Ovary (tissue), 9 donors: ENCODE data around the gene CAMTA1. TPM values are rescaled to one million over a fixed set of nuclear protein-coding genes. Genes with fewer than 3 reads are reported as not detected.

Experiments used
- DNase-seq, 5 donors: peaks; one replicate each; pipeline ENCODE4 v3.0.0-alpha.2; 2019 to 2020
- H3K27ac ChIP-seq, 2 donors: fragments of 200-600 bp; one replicate each; pipeline versions ENCODE4 v1.5.1 to v1.8.0; 2019 to 2022
- H3K27me3 ChIP-seq: fragments of 200-600 bp; one replicate; pipeline ENCODE4 v1.8.0; 2022
- H3K36me3 ChIP-seq: fragments of 200-600 bp; sonication (generic); one replicate; pipeline ENCODE4 v1.5.1; 2019
- H3K4me1 ChIP-seq: one replicate; pipeline ENCODE4 v1.8.1; 2013; ENCODE audit warnings: mild to moderate bottlenecking, moderate library complexity; ENCODE audit not compliant: insufficient read depth
- H3K4me3 ChIP-seq: fragments of 200-600 bp; sonication (generic); one replicate; pipeline ENCODE4 v1.5.1; 2017
- H3K9me3 ChIP-seq, 2 donors: fragments of 200-600 bp in 1 of 2; sonication (generic) in 1 of 2; one replicate each; pipeline versions ENCODE4 v1.5.1 to v1.8.1; 2013 to 2019; ENCODE audit warnings: mild to moderate bottlenecking in 1 of 2, moderate library complexity in 1 of 2
- EP300 ChIP-seq: sonication (generic); formaldehyde crosslinking; IDR thresholded peaks from one replicate; pipeline ENCODE4 v1.6.1; 2017; ENCODE audit warnings: antibody characterized with exemption
- POLR2A ChIP-seq: fragments of 450-650 bp; IDR thresholded peaks from one replicate; pipeline ENCODE4 v1.6.1; 2017; ENCODE audit warnings: antibody characterized with exemption, mild to moderate bottlenecking, moderate library complexity
- WGBS, 3 donors: extraction: QIAGEN DNeasy Blood & Tissue Kit in 1 of 3; methylation state at CpG; one replicate each; pipeline versions ENCODE4 v1.1.5 to v1.1.7; 2013 to 2017; 5-methylcytosine and 5-hydroxymethylcytosine counted together
- intact Hi-C, 4 donors: fragments of 100-400 bp; cut with DNase I; formaldehyde crosslinking; loops; one replicate each; pipeline versions ENCODE4 v1.11.0 to v1.15.1; 2022 to 2023
- polyA plus RNA-seq, 2 donors: library from polyadenylated mRNA; stranded (reverse); fragments of 200-250 nt in 1 of 2; fragments of 350-450 nt in 1 of 2; fragmentation: Illumina TruSeq in 1 of 2; extraction: RNeasy Lipid Tissue Mini Kit (QIAGEN cat#74804) in 1 of 2; gene quantifications; one replicate each; pipeline ENCODE4 v1.2.3, GENCODE V29; 2013 to 2014
- total RNA-seq, 7 donors: library from RNA; depleted of rRNA in 2 of 7; stranded (reverse); fragments of >200 nt in 2 of 7; fragmentation: NEBNext Ultra II Directional in 3 of 7; extraction: Animal tissue kit (Norgen Biotek cat#: 25700) in 3 of 7; gene quantifications; one replicate each; pipeline versions ENCODE4 v1.1.0 to v1.2.4, GENCODE V29; 2016 to 2023
- TF ChIP-seq, protein P1 (sequence below), 3 donors: fragments of 450-650 bp in 2 of 3; fragments of 200-600 bp in 1 of 3; IDR thresholded peaks; one replicate each; pipeline versions ENCODE4 v1.5.1 to v1.8.0; 2016 to 2022; ENCODE audit warnings: antibody characterized with exemption in 3 of 3, mild to moderate bottlenecking in 1 of 3
- donor health status: DM: no; HTN: no; CAD: no; lungs with moderate emphysema.
- donor health status: DM: no; HTN: no; CAD: no.
- donor health status: Bipolar disorder and iron deficiency.
- donor health status: DM: yes; HTN: yes; CAD: no.
- donor health status: DM: no; HTN: no; CAD: no.
- donor health status: DM: yes; HTN: yes; CAD: no.

CAMTA1 gene
- total and polyA plus RNA-seq, 9 donors, result 51.1 to 150 (median 67.4) TPM

DNA sequence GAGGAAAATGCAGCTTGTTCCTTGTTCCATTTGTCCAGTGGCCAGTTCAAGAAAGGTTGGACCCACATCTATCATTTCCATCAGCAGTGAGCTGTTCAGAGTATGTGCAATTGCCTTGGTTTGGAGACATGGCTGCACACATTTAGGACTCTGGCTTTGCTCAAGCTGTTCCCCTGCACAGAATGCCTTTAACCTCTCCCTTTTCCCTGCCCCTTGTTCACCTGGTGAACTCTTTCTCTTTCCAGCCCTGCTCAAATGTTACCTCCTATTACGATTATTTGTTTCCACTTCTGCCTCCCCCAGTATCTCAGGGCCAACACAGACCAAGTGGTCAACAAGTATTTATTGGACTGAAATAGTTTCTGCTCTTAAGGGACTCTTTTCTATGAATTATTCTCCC, 385.9 kb downstream of the CAMTA1 start:
- no peaks in the 10 kb centered on the region for H3K9me3 ChIP-seq
- H3K4me1 ChIP-seq, result no peaks in the 10 kb centered on the region
- intact Hi-C loops, result no loop called here
- no peaks in the 10 kb centered on the region for H3K27me3 ChIP-seq
- WGBS, 3 donors, result 26 to 38% (median 33%) methylated on average over 1 of the region's 1 CpG
- TF ChIP-seq, protein P1, sequence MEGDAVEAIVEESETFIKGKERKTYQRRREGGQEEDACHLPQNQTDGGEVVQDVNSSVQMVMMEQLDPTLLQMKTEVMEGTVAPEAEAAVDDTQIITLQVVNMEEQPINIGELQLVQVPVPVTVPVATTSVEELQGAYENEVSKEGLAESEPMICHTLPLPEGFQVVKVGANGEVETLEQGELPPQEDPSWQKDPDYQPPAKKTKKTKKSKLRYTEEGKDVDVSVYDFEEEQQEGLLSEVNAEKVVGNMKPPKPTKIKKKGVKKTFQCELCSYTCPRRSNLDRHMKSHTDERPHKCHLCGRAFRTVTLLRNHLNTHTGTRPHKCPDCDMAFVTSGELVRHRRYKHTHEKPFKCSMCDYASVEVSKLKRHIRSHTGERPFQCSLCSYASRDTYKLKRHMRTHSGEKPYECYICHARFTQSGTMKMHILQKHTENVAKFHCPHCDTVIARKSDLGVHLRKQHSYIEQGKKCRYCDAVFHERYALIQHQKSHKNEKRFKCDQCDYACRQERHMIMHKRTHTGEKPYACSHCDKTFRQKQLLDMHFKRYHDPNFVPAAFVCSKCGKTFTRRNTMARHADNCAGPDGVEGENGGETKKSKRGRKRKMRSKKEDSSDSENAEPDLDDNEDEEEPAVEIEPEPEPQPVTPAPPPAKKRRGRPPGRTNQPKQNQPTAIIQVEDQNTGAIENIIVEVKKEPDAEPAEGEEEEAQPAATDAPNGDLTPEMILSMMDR (IDR thresholded peaks at IDR 0.05), result no peak
- no peak for TF ChIP-seq EP300
- TF ChIP-seq POLR2A, result no peak
- H3K4me3 ChIP-seq, result no peak overlapping the region
- DNase-seq, result no peak
- no peaks in the 10 kb centered on the region for H3K36me3 ChIP-seq
- H3K27ac ChIP-seq, result no peak overlapping the region

DNA sequence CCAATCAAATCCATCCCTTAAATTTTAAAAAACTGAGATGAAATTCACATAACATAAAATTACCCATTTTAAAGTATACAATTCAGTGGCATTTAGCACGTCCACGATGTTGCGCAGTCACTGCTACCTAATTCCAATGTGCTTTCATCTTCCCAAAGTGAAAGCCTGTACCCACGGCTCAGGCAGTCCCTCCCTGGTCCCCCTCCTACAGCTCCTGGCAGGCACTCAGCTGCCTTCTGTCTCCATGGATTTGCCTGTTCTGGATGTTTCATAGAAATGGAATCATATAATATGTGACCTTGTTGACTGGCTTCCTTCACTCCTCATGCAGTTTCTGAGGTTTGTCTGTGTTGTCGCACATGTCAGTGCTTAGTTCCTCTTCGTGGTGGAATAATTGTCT, 386.3 kb downstream of the CAMTA1 start:
- H3K9me3 ChIP-seq, result no peaks in the 10 kb centered on the region
- H3K36me3 ChIP-seq, result no peaks in the 10 kb centered on the region
- no peaks in the 10 kb centered on the region for H3K4me1 ChIP-seq
- no peak for DNase-seq
- intact Hi-C loops, result no loop called here
- H3K27me3 ChIP-seq, result no peaks in the 10 kb centered on the region
- WGBS, 3 donors, result 72 to 77% (median 75%) methylated on average over 6 of the region's 6 CpGs
- no peak for TF ChIP-seq EP300
- TF ChIP-seq, protein P1 (IDR thresholded peaks at IDR 0.05), result no peak
- no peak for TF ChIP-seq POLR2A
- H3K4me3 ChIP-seq, result no peak overlapping the region
- H3K27ac ChIP-seq, result no peak overlapping the region

DNA sequence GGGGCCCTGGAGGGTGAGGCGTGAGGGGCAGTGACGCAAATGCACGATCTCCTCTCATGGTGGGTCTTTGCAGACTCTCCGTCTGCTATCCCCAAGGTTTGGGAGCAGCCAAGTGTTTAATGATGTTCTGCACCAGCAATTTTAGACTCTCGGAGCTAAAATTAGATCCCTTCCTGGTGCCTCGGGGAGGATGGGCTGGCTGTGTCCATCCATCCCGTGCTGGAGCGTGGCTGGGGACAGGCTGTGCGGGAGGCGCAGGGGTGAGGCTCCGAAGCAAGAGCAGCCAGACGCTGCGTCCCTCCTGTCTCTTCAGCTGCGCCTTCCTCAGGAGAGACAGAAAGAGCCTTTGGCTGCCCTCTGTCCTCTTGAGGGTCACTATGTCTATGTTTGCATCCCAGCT, 387.6 kb downstream of the CAMTA1 start:
- no peak overlapping the region for H3K4me3 ChIP-seq
- 55 to 67% (median 65%) methylated on average over 14 of the region's 14 CpGs for WGBS, 3 donors
- no peak for DNase-seq
- H3K9me3 ChIP-seq, result no peaks in the 10 kb centered on the region
- TF ChIP-seq POLR2A (no peak), EP300 (no peak)
- TF ChIP-seq, protein P1 (IDR thresholded peaks at IDR 0.05), result no peak
- no peaks in the 10 kb centered on the region for H3K36me3 ChIP-seq
- no peaks in the 10 kb centered on the region for H3K27me3 ChIP-seq
- no peak overlapping the region for H3K27ac ChIP-seq
- no peaks in the 10 kb centered on the region for H3K4me1 ChIP-seq
- intact Hi-C loops, result no loop called here

DNA sequence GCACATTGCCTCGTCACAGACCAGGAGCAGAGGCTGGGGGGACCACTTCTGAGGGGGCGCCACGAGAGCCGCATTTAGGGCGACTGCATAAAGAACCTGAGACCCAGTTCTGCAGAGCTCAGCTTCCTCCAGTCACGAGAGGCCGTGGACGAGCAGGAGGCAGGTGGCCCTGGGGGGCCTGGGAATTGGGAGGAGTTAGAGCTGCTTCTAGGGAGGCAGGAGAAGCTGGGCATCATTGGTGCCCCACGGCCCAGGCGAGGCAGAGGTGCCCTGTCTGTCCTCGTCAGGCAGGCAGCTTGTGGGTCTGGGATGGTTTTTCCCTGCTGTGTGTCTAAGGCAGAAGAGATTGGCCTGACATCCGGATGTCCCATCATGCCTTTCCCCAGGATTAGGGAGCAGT, 389.3 kb downstream of the CAMTA1 start:
- no peak for DNase-seq
- intact Hi-C loops, result no loop called here

More for the DNA sequence above, 389.3 kb downstream of the CAMTA1 start:
- no peaks in the 10 kb centered on the region for H3K36me3 ChIP-seq
- TF ChIP-seq POLR2A (no peak), EP300 (no peak)
- TF ChIP-seq, protein P1 (IDR thresholded peaks at IDR 0.05), result no peak
- H3K27me3 ChIP-seq, result no peaks in the 10 kb centered on the region
- 78 to 85% (median 84%) methylated on average over 12 of the region's 12 CpGs for WGBS, 3 donors
- H3K4me1 ChIP-seq, result no peaks in the 10 kb centered on the region
- no peaks in the 10 kb centered on the region for H3K9me3 ChIP-seq
- H3K4me3 ChIP-seq, result no peak overlapping the region
- no peak overlapping the region for H3K27ac ChIP-seq
